ENCODE results near the gene FAM124B.
"Not testable (repeated sequence)": the region's sequence is repeated elsewhere in the genome, so short reads cannot be mapped to it uniquely, and the experiment has no call there.

Gene FAM124B

GRCh38 chr2:224404796-224405195 lies 2.9 kb upstream of the FAM124B start:
- TF ChIP-seq, protein P1, sequence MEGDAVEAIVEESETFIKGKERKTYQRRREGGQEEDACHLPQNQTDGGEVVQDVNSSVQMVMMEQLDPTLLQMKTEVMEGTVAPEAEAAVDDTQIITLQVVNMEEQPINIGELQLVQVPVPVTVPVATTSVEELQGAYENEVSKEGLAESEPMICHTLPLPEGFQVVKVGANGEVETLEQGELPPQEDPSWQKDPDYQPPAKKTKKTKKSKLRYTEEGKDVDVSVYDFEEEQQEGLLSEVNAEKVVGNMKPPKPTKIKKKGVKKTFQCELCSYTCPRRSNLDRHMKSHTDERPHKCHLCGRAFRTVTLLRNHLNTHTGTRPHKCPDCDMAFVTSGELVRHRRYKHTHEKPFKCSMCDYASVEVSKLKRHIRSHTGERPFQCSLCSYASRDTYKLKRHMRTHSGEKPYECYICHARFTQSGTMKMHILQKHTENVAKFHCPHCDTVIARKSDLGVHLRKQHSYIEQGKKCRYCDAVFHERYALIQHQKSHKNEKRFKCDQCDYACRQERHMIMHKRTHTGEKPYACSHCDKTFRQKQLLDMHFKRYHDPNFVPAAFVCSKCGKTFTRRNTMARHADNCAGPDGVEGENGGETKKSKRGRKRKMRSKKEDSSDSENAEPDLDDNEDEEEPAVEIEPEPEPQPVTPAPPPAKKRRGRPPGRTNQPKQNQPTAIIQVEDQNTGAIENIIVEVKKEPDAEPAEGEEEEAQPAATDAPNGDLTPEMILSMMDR (IDR thresholded peaks at IDR 0.05; ENCODE audit: extremely low read depth, missing control alignments) = no peak

GRCh38 chr2:224403657-224404056 lies 1.8 kb upstream of the FAM124B start:
- TF ChIP-seq, protein P1 (IDR thresholded peaks at IDR 0.05; ENCODE audit: extremely low read depth, missing control alignments) = no peak
- DNase-seq (ENCODE audit: low spot score) = no peak

More at GRCh38 chr2:224404796-224405195, 2.9 kb upstream of the FAM124B start:
- no peak for DNase-seq (ENCODE audit: low spot score)

DNA sequence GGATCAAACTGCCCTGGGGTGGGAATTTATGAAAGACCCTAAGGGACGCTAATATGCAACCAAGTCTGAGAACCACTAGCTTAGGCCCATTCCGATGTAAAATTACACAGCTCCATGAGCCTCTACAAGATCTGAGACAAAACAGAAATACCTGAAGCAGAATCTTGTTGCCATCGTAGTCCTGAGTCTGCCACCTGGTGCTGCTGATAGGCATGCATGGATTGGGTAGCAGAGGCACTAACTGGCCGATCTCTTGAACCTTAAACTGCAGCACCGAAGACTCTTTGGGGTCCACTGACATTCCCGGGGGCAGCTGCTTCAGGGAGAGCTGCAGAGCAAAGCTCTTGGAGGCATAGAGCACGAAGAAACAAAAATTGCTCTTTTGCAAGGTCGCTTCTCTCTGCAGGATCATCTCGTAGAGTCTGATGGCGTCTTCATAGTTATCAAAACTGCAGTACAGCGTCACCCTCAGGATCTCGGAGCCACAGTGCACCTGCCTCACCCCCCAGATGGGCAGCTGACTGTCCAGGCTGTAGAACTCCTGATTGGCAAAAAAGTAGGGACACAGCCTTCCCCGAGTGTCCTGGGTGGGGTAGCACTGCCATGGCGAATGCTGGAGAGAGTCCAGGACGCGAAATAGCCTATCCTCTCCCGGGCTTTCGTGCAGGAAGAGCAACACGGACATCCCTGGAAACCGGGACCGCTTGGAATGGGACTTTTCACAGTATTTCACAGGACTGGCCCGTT lies 848 bp downstream of the FAM124B start:
- no peak for DNase-seq (ENCODE audit: low spot score)
- TF ChIP-seq, protein P1 (IDR thresholded peaks at IDR 0.05; ENCODE audit: extremely low read depth, missing control alignments) = no peak

GRCh38 chr2:224400174-224400810 lies 1.6 kb downstream of the FAM124B start:
- TF ChIP-seq, protein P1 (IDR thresholded peaks at IDR 0.05; ENCODE audit: extremely low read depth, missing control alignments) = no peak
- DNase-seq (ENCODE audit: low spot score) = no peak

- TF ChIP-seq, protein P1 (IDR thresholded peaks at IDR 0.05; ENCODE audit: extremely low read depth, missing control alignments) = no peak
- DNase-seq (ENCODE audit: low spot score) = no peak
These were observed 3.6 kb downstream of the FAM124B start for GRCh38 chr2:224398289-224398688.

DNA sequence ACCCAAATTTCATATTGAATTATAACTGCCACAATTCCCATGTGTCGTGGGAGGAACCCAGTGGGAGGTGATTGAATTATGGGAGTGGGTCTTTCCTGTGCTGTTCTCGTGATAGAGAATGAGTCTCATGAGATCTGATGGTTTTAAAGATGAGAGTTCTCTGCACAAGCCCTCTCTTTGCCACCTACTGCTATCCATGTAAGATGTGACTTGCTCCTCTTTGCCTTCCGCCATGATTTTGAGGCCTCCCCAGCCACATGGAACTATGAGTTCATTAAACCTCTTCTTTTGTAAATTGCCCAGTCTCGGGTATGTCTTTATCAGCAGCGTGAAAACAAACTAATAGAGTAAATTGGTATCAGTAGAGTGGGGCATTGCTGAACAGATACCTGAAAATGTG lies 4.8 kb downstream of the FAM124B start:
- DNase-seq (ENCODE audit: low spot score) = not testable (repeated sequence)

DNA sequence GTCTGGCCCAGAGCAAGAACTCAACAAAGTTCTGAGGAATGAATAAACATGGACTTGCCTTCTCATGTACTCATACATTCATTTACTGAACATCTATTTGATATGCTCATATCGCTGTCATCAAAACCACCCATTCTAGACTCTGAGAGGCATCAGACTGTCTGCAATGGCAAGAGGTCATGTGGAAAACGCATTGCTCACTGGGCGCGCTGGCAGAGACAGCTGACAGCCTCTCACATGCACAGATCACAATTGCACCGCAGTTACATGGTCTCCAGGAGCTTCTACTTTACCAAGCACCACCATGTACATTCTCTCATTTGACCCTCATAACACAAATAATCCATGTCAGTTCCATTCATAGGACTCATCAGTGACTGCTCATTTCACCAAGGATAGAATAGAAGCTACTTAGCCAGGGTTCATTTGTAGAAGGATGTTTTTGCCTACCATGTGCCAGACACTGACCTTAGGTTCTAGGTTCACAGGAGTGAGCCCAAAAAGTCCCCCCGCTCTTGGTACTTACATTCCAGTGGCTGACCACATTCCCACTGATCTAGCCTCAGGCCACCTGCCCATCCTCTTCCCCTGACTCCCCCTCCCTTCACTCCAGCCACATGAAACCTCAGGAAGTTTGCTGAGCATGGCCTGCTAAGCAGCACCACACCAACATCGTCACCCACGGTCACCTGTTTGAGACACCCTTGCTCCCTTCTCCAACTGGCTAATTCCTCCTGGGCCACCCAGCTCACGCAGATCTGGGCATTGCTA lies 6.1 kb downstream of the FAM124B start:
- TF ChIP-seq, protein P1 (IDR thresholded peaks at IDR 0.05; ENCODE audit: extremely low read depth, missing control alignments) = no peak
- no peak for DNase-seq (ENCODE audit: low spot score)

Measured in GM20000 (cell line).